ENCODE results near the gene MOG. TPM values are rescaled to one million over a fixed set of nuclear protein-coding genes. Genes with fewer than 3 reads are reported as not detected.

Gene MOG
- total and polyA plus RNA-seq, 2 experiments from 2014 or later: 0.55 to 2.5 TPM

GRCh38 chr6:29626948-29627754 is 29.7 kb upstream of the MOG start (continued):
- no peak for TF ChIP-seq ZNF462 (CRISPR knock-in tag; IDR thresholded peaks at IDR 0.05)
- no peak for TF ChIP-seq ZNF114 (CRISPR knock-in tag; IDR thresholded peaks at IDR 0.05)

GRCh38 chr6:29627755-29628418 is 29.0 kb upstream of the MOG start:
- Mint-ChIP-seq H3K9me3 (no peaks in the 10 kb centered on the region), H3K27ac (peak overlapping the region; percentile 87), H3K4me1 (peaks cover 72% of the 10 kb centered on the region), H3K4me3 (peak overlapping the region; percentile 86), H3K36me3 (ENCODE audit: low read depth) (peaks cover 35% of the 10 kb centered on the region), H3K27me3 (ENCODE audit: insufficient read depth, low read depth, poor library complexity) (peaks cover 37% of the 10 kb centered on the region)
- no peaks in the 10 kb centered on the region for H3K27me3 ChIP-seq (ENCODE audit: insufficient read depth)
- DNase-seq (ENCODE audit: low spot score) (peak; percentile 95), ATAC-seq (peak; percentile 16)
- peak overlapping the region; percentile 96 for H3K4me3 ChIP-seq
- H3K4me1 ChIP-seq (ENCODE audit: insufficient read depth): peaks cover 65% of the 10 kb centered on the region
- H3K4me2 ChIP-seq: peak overlapping the region; percentile 98
- H3K9me2 ChIP-seq (ENCODE audit: insufficient read depth): no peaks in the 10 kb centered on the region
- TF ChIP-seq EZH2 (IDR thresholded peaks at IDR 0.05; ENCODE audit: low read depth, unreplicated experiment) (no peak), CREB1 (CRISPR knock-in tag; IDR thresholded peaks at IDR 0.05; ENCODE audit: low read depth) (peak; percentile 86), POLR2AphosphoS5 (IDR thresholded peaks at IDR 0.05; ENCODE audit: low read depth) (peak; percentile 97), ZNF331 (CRISPR knock-in tag; IDR thresholded peaks at IDR 0.05; ENCODE audit: low read depth) (no peak)
- no peak overlapping the region for H2AFZ ChIP-seq
- H3K36me3 ChIP-seq (ENCODE audit: insufficient read depth): peaks cover 6% of the 10 kb centered on the region
- H4K20me1 ChIP-seq (replicated peaks; ENCODE audit: insufficient read depth): peaks cover 24% of the 10 kb centered on the region
- H3F3A ChIP-seq (replicated peaks; ENCODE audit: low read depth): peaks cover 28% of the 10 kb centered on the region
- H3K79me2 ChIP-seq (replicated peaks; ENCODE audit: insufficient read depth): peaks cover 78% of the 10 kb centered on the region
- peak overlapping the region; percentile 94 for H3K27ac ChIP-seq (ENCODE audit: low read depth)
